Liver (tissue), 9 donors: Measurements from ENCODE around the gene STK39. TPM values are rescaled to one million over a fixed set of nuclear protein-coding genes. Genes with fewer than 3 reads are reported as not detected.

Experiments
- DNase-seq: peaks from one replicate; pipeline ENCODE4 v3.0.0-alpha.2; 2017; ENCODE audit warnings: low spot score
- H3K27ac ChIP-seq, 2 donors: one replicate each; pipeline ENCODE4 v1.7.0; 2013; ENCODE audit warnings: inconsistent platforms in 2 of 2, low read length in 2 of 2, control low read depth in 1 of 2, low read depth in 1 of 2, mild to moderate bottlenecking in 1 of 2
- H3K27me3 ChIP-seq, 4 donors: one replicate each; pipeline versions ENCODE4 v1.6.1 to v1.7.0; 2013; ENCODE audit warnings: low read length in 3 of 4, inconsistent platforms in 1 of 4, mild to moderate bottlenecking in 1 of 4, moderate library complexity in 1 of 4; ENCODE audit not compliant: control insufficient read depth in 4 of 4, insufficient read depth in 4 of 4
- H3K36me3 ChIP-seq, 4 donors: one replicate each; pipeline versions ENCODE4 v1.6.1 to v1.7.0; 2013; ENCODE audit warnings: low read length in 3 of 4, mild to moderate bottlenecking in 3 of 4, low read depth in 1 of 4, moderate library complexity in 1 of 4; ENCODE audit not compliant: control insufficient read depth in 4 of 4, insufficient read depth in 3 of 4
- H3K4me1 ChIP-seq, 4 donors: one replicate each; pipeline versions ENCODE4 v1.6.1 to v1.7.0; 2013; ENCODE audit warnings: low read length in 3 of 4, mild to moderate bottlenecking in 3 of 4, moderate library complexity in 1 of 4; ENCODE audit not compliant: control insufficient read depth in 4 of 4, insufficient read depth in 4 of 4
- H3K4me3 ChIP-seq, 3 donors: one replicate each; pipeline versions ENCODE4 v1.6.1 to v1.7.0; 2013; ENCODE audit warnings: low read length in 3 of 3, control low read depth in 1 of 3, low read depth in 1 of 3, mild to moderate bottlenecking in 1 of 3
- H3K9ac ChIP-seq, 2 donors: one replicate each; pipeline ENCODE4 v1.7.0; 2013; ENCODE audit warnings: low read length in 2 of 2, mild to moderate bottlenecking in 2 of 2, moderate library complexity in 2 of 2, control low read depth in 1 of 2, low read depth in 1 of 2
- H3K9me3 ChIP-seq, 4 donors: one replicate each; pipeline versions ENCODE4 v1.6.1 to v1.7.0; 2013; ENCODE audit warnings: low read length in 3 of 4; ENCODE audit not compliant: control insufficient read depth in 4 of 4
- ATF3 ChIP-seq: IDR thresholded peaks from 2 replicates; pipeline ENCODE4 v1.6.1; 2016; ENCODE audit warnings: antibody characterized with exemption
- CTCF ChIP-seq: fragments of 150-350 bp; IDR thresholded peaks from 2 replicates; pipeline ENCODE4 v1.5.1; 2017; ENCODE audit warnings: improper control_type of control experiment, low read depth, low read length; ENCODE audit not compliant: missing input control
- EGR1 ChIP-seq, 2 donors: IDR thresholded peaks; 2 replicates each; pipeline ENCODE4 v1.6.1; 2016 to 2018; ENCODE audit warnings: antibody characterized with exemption in 2 of 2, low read depth in 2 of 2
- FOXA1 ChIP-seq: IDR thresholded peaks from 2 replicates; pipeline ENCODE4 v1.6.1; 2016; ENCODE audit warnings: antibody characterized with exemption
- FOXA2 ChIP-seq: IDR thresholded peaks from 2 replicates; pipeline ENCODE4 v1.6.1; 2016; ENCODE audit warnings: antibody characterized with exemption
- GABPA ChIP-seq, 2 donors: IDR thresholded peaks in 1 of 2; conservative IDR thresholded peaks in 1 of 2; 2 replicates each; pipeline ENCODE4 v1.6.1; 2016; ENCODE audit warnings: antibody characterized with exemption in 2 of 2, mild to moderate bottlenecking in 1 of 2, moderate library complexity in 1 of 2
- HNF4A ChIP-seq, 2 donors: conservative IDR thresholded peaks; 2 replicates each; pipeline ENCODE4 v1.6.1; 2016; ENCODE audit warnings: antibody characterized with exemption in 2 of 2, mild to moderate bottlenecking in 2 of 2
- HNF4G ChIP-seq: IDR thresholded peaks from 2 replicates; pipeline ENCODE4 v1.6.1; 2016; ENCODE audit warnings: antibody characterized with exemption
- JUND ChIP-seq, 2 donors: IDR thresholded peaks; 2 replicates each; pipeline ENCODE4 v1.6.1; 2016; ENCODE audit warnings: antibody characterized with exemption in 2 of 2
- MAX ChIP-seq: IDR thresholded peaks from 2 replicates; pipeline ENCODE4 v1.6.1; 2016; ENCODE audit warnings: antibody characterized with exemption
- NR2F2 ChIP-seq: IDR thresholded peaks from 2 replicates; pipeline ENCODE4 v1.6.1; 2016; ENCODE audit warnings: antibody characterized with exemption
- RAD21 ChIP-seq, 2 donors: IDR thresholded peaks; 2 replicates each; pipeline ENCODE4 v1.6.1; 2016; ENCODE audit warnings: antibody characterized with exemption in 2 of 2, mild to moderate bottlenecking in 2 of 2
- REST ChIP-seq: IDR thresholded peaks from 2 replicates; pipeline ENCODE4 v1.6.1; 2016; ENCODE audit warnings: antibody characterized with exemption, mild to moderate bottlenecking
- RXRA ChIP-seq, 2 donors: IDR thresholded peaks; 2 replicates each; pipeline ENCODE4 v1.6.1; 2017 to 2018; ENCODE audit warnings: antibody characterized with exemption in 2 of 2, mild to moderate bottlenecking in 1 of 2
- SP1 ChIP-seq: IDR thresholded peaks from 2 replicates; pipeline ENCODE4 v1.6.1; 2018; ENCODE audit warnings: antibody characterized with exemption, mild to moderate bottlenecking
- TAF1 ChIP-seq: conservative IDR thresholded peaks from 2 replicates; pipeline ENCODE4 v1.6.1; 2016; ENCODE audit warnings: antibody characterized with exemption, mild to moderate bottlenecking
- YY1 ChIP-seq: IDR thresholded peaks from 2 replicates; pipeline ENCODE4 v1.6.1; 2016; ENCODE audit warnings: antibody characterized with exemption, mild to moderate bottlenecking
- ZBTB33 ChIP-seq: IDR thresholded peaks from 2 replicates; pipeline ENCODE4 v1.6.1; 2016; ENCODE audit warnings: antibody characterized with exemption
- WGBS: extraction: QIAGEN DNeasy Blood & Tissue Kit; methylation state at CpG from one replicate; pipeline ENCODE4 v1.1.7; 2013; 5-methylcytosine and 5-hydroxymethylcytosine counted together
- polyA plus RNA-seq, 2 donors: library from polyadenylated mRNA; stranded (reverse) in 1 of 2; unstranded in 1 of 2; fragments of 200-250 nt in 1 of 2; fragments of >200 nt in 1 of 2; fragmentation: Nextera tagmentation in 1 of 2; extraction: Ambion mirVana in 1 of 2; gene quantifications; one replicate each; pipeline versions ENCODE4 v1.2.1 to v1.2.3, GENCODE V29; 2013 to 2015
- total RNA-seq, 2 donors: library from RNA; depleted of rRNA; stranded (reverse); fragments of >200 nt; gene quantifications; one replicate each; pipeline ENCODE4 v1.2.3, GENCODE V29; 2014
- donor health status: healthy.
- donor health status: healthy.
- donor health status: healthy.
- donor health status: healthy.
- donor health status: healthy.

Gene STK39
- total and polyA plus RNA-seq, 4 donors: 0.29 to 1.8 (median 0.73) TPM

GRCh38 chr2:168233726-168234406, 13.5 kb downstream of the STK39 start:
- H3K4me1 ChIP-seq: no peaks in the 10 kb centered on the region
- no peak overlapping the region for H3K9ac ChIP-seq
- TF ChIP-seq EGR1 (IDR thresholded peaks at IDR 0.05; ENCODE audit: low read depth in 2 of 2) (no peak), RAD21 (IDR thresholded peaks at IDR 0.05) (no peak), MAX (no peak), YY1 (no peak), FOXA2 (no peak), CTCF (no peak), FOXA1 (no peak), RXRA (IDR thresholded peaks at IDR 0.05) (no peak), JUND (IDR thresholded peaks at IDR 0.05) (no peak)
- no peak for DNase-seq
- H3K36me3 ChIP-seq: peaks cover 0 to 3% (median 0%) of the 10 kb centered on the region in 4 donors
- H3K4me3 ChIP-seq: no peak overlapping the region
- no peaks in the 10 kb centered on the region for H3K27me3 ChIP-seq
- 90% methylated on average over 5 of the region's 5 CpGs for WGBS
- H3K9me3 ChIP-seq: peaks cover 0 to 2% (median 0%) of the 10 kb centered on the region in 4 donors
- H3K27ac ChIP-seq: no peak overlapping the region

- Histone ChIP-seq H3K9ac (no peak overlapping the region), H3K4me1 (no peaks in the 10 kb centered on the region), H3K27me3 (no peaks in the 10 kb centered on the region), H3K36me3 (peaks cover 0 to 3% (median 0%) of the 10 kb centered on the region in 4 donors), H3K9me3 (peaks cover 0 to 2% (median 0%) of the 10 kb centered on the region in 4 donors), H3K4me3 (no peak overlapping the region), H3K27ac (no peak overlapping the region)
- TF ChIP-seq JUND (IDR thresholded peaks at IDR 0.05) (no peak), NR2F2 (no peak), EGR1 (IDR thresholded peaks at IDR 0.05; ENCODE audit: low read depth in 2 of 2) (no peak), MAX (no peak), CTCF (no peak), GABPA (IDR thresholded peaks at IDR 0.05 in 1 of 2, conservative IDR thresholded peaks at IDR 0.05 in 1 of 2) (no peak), RAD21 (IDR thresholded peaks at IDR 0.05) (no peak), TAF1 (no peak), ATF3 (no peak), ZBTB33 (no peak), FOXA1 (no peak), REST (no peak), YY1 (no peak), HNF4A (conservative IDR thresholded peaks at IDR 0.05) (no peak), FOXA2 (no peak), SP1 (no peak), HNF4G (no peak), RXRA (IDR thresholded peaks at IDR 0.05) (no peak)
- WGBS: 96% methylated on average over 2 of the region's 2 CpGs
- no peak for DNase-seq
Measured at GRCh38 chr2:168233166-168233565, 14.2 kb downstream of the STK39 start.
